Liver (tissue), 3 donors: ENCODE data around the gene CCNY.

Source experiments
- CTCF ChIP-seq: fragments of 150-350 bp; IDR thresholded peaks from 2 replicates; pipeline ENCODE4 v1.5.1; 2017; ENCODE audit warnings: improper control_type of control experiment, low read depth, low read length; ENCODE audit not compliant: missing input control
- GABPA ChIP-seq, 2 donors: IDR thresholded peaks in 1 of 2; conservative IDR thresholded peaks in 1 of 2; 2 replicates each; pipeline ENCODE4 v1.6.1; 2016; ENCODE audit warnings: antibody characterized with exemption in 2 of 2, mild to moderate bottlenecking in 1 of 2, moderate library complexity in 1 of 2
- HNF4A ChIP-seq, 2 donors: conservative IDR thresholded peaks; 2 replicates each; pipeline ENCODE4 v1.6.1; 2016; ENCODE audit warnings: antibody characterized with exemption in 2 of 2, mild to moderate bottlenecking in 2 of 2
- JUND ChIP-seq, 2 donors: IDR thresholded peaks; 2 replicates each; pipeline ENCODE4 v1.6.1; 2016; ENCODE audit warnings: antibody characterized with exemption in 2 of 2
- MAX ChIP-seq: IDR thresholded peaks from 2 replicates; pipeline ENCODE4 v1.6.1; 2016; ENCODE audit warnings: antibody characterized with exemption
- NR2F2 ChIP-seq: IDR thresholded peaks from 2 replicates; pipeline ENCODE4 v1.6.1; 2016; ENCODE audit warnings: antibody characterized with exemption
- RXRA ChIP-seq, 2 donors: IDR thresholded peaks; 2 replicates each; pipeline ENCODE4 v1.6.1; 2017 to 2018; ENCODE audit warnings: antibody characterized with exemption in 2 of 2, mild to moderate bottlenecking in 1 of 2
- SP1 ChIP-seq: IDR thresholded peaks from 2 replicates; pipeline ENCODE4 v1.6.1; 2018; ENCODE audit warnings: antibody characterized with exemption, mild to moderate bottlenecking
- YY1 ChIP-seq: IDR thresholded peaks from 2 replicates; pipeline ENCODE4 v1.6.1; 2016; ENCODE audit warnings: antibody characterized with exemption, mild to moderate bottlenecking
- ZBTB33 ChIP-seq: IDR thresholded peaks from 2 replicates; pipeline ENCODE4 v1.6.1; 2016; ENCODE audit warnings: antibody characterized with exemption
- TF ChIP-seq, protein P1 (sequence below): IDR thresholded peaks from 2 replicates; pipeline ENCODE4 v1.6.1; 2016; ENCODE audit warnings: antibody characterized with exemption
- TF ChIP-seq, protein P2 (sequence below): IDR thresholded peaks from 2 replicates; pipeline ENCODE4 v1.6.1; 2016; ENCODE audit warnings: antibody characterized with exemption, mild to moderate bottlenecking
- donor health status: healthy.
- donor health status: healthy.

GRCh38 chr10:35417313-35417625 lies 81.0 kb downstream of the CCNY start:
- no peak for TF ChIP-seq SP1
- no peak for TF ChIP-seq CTCF
- TF ChIP-seq, protein P1, sequence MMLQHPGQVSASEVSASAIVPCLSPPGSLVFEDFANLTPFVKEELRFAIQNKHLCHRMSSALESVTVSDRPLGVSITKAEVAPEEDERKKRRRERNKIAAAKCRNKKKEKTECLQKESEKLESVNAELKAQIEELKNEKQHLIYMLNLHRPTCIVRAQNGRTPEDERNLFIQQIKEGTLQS, result no peak
- no peak for TF ChIP-seq ZBTB33
- no peak for TF ChIP-seq NR2F2
- no peak for TF ChIP-seq YY1
- TF ChIP-seq HNF4A (conservative IDR thresholded peaks at IDR 0.05), result no peak
- TF ChIP-seq JUND (IDR thresholded peaks at IDR 0.05), result no peak
- TF ChIP-seq, protein P2, sequence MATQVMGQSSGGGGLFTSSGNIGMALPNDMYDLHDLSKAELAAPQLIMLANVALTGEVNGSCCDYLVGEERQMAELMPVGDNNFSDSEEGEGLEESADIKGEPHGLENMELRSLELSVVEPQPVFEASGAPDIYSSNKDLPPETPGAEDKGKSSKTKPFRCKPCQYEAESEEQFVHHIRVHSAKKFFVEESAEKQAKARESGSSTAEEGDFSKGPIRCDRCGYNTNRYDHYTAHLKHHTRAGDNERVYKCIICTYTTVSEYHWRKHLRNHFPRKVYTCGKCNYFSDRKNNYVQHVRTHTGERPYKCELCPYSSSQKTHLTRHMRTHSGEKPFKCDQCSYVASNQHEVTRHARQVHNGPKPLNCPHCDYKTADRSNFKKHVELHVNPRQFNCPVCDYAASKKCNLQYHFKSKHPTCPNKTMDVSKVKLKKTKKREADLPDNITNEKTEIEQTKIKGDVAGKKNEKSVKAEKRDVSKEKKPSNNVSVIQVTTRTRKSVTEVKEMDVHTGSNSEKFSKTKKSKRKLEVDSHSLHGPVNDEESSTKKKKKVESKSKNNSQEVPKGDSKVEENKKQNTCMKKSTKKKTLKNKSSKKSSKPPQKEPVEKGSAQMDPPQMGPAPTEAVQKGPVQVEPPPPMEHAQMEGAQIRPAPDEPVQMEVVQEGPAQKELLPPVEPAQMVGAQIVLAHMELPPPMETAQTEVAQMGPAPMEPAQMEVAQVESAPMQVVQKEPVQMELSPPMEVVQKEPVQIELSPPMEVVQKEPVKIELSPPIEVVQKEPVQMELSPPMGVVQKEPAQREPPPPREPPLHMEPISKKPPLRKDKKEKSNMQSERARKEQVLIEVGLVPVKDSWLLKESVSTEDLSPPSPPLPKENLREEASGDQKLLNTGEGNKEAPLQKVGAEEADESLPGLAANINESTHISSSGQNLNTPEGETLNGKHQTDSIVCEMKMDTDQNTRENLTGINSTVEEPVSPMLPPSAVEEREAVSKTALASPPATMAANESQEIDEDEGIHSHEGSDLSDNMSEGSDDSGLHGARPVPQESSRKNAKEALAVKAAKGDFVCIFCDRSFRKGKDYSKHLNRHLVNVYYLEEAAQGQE, result no peak
- no peak for TF ChIP-seq GABPA (IDR thresholded peaks at IDR 0.05 in 1 of 2, conservative IDR thresholded peaks at IDR 0.05 in 1 of 2)
- TF ChIP-seq RXRA (IDR thresholded peaks at IDR 0.05), result no peak
- TF ChIP-seq MAX, result no peak
